ENCODE results near the gene AGPAT3. TPM values are rescaled to one million over a fixed set of nuclear protein-coding genes. Genes with fewer than 3 reads are reported as not detected.

The AGPAT3 gene
- total and polyA plus RNA-seq, 2 experiments from 2014 or later = 41.0 to 51.2 TPM

DNA sequence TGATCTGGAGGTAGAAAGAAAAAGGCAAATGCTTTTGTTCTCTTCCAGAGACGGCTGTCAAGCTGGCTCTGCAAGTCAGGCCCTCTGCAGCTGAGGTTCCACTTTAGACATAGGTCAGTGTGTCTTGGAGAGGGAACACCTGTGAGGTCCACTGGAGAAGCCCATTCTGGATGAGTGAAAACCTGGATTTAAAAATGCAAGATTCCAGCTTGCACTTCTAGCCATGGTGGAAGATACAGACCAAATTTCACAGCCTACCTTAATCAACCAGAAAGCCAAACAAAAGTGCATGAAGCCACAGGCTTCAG, 35.0 kb downstream of the AGPAT3 start:
- no peaks in the 10 kb centered on the region for H3K9me2 ChIP-seq (replicated peaks; ENCODE audit: insufficient read depth)
- H3K4me1 ChIP-seq (ENCODE audit: insufficient read depth) = peaks cover 8% of the 10 kb centered on the region
- no peak overlapping the region for H3K4me2 ChIP-seq
- peaks cover 21% of the 10 kb centered on the region for H4K20me1 ChIP-seq (ENCODE audit: insufficient read depth, poor library complexity, severe bottlenecking)
- no peak overlapping the region for H2AFZ ChIP-seq
- WGBS (ENCODE audit: low lambda C conversion rate, missing lambda C conversion rate) = 81% methylated on average over 1 of the region's 1 CpG
- no peak overlapping the region for H3K4me3 ChIP-seq
- TF ChIP-seq EZH2phosphoT487 (IDR thresholded peaks at IDR 0.05; ENCODE audit: low read depth, severe bottlenecking, unreplicated experiment) (no peak), CTCF (IDR thresholded peaks at IDR 0.05; ENCODE audit: poor library complexity) (no peak), EZH2 (IDR thresholded peaks at IDR 0.05; ENCODE audit: borderline replicate concordance) (no peak)
- no peaks in the 10 kb centered on the region for H3K9me3 ChIP-seq (ENCODE audit: low read depth)
- no peaks in the 10 kb centered on the region for H3K27me3 ChIP-seq
- H3K79me2 ChIP-seq = peaks cover 87% of the 10 kb centered on the region
- DNase-seq (ENCODE audit: low spot score) = no peak
- H3K36me3 ChIP-seq (replicated peaks; ENCODE audit: insufficient read depth, low read depth) = no peaks in the 10 kb centered on the region
- H3K27ac ChIP-seq = no peak overlapping the region

GRCh38 chr21:43900690-43901089, 35.7 kb downstream of the AGPAT3 start:
- DNase-seq (ENCODE audit: low spot score) = no peak
- Histone ChIP-seq H3K4me1 (ENCODE audit: insufficient read depth) (peaks cover 5% of the 10 kb centered on the region), H3K79me2 (peaks cover 86% of the 10 kb centered on the region), H4K20me1 (ENCODE audit: insufficient read depth, poor library complexity, severe bottlenecking) (peaks cover 18% of the 10 kb centered on the region), H3K9me2 (replicated peaks; ENCODE audit: insufficient read depth) (no peaks in the 10 kb centered on the region), H3K36me3 (replicated peaks; ENCODE audit: insufficient read depth, low read depth) (no peaks in the 10 kb centered on the region), H3K27ac (no peak overlapping the region), H2AFZ (no peak overlapping the region), H3K9me3 (ENCODE audit: low read depth) (no peaks in the 10 kb centered on the region), H3K4me2 (no peak overlapping the region), H3K4me3 (no peak overlapping the region), H3K27me3 (no peaks in the 10 kb centered on the region)
- WGBS (ENCODE audit: low lambda C conversion rate, missing lambda C conversion rate) = 95% methylated on average over 6 of the region's 6 CpGs
- TF ChIP-seq CTCF (IDR thresholded peaks at IDR 0.05; ENCODE audit: poor library complexity) (no peak), EZH2 (IDR thresholded peaks at IDR 0.05; ENCODE audit: borderline replicate concordance) (no peak), EZH2phosphoT487 (IDR thresholded peaks at IDR 0.05; ENCODE audit: low read depth, severe bottlenecking, unreplicated experiment) (no peak)

DNA sequence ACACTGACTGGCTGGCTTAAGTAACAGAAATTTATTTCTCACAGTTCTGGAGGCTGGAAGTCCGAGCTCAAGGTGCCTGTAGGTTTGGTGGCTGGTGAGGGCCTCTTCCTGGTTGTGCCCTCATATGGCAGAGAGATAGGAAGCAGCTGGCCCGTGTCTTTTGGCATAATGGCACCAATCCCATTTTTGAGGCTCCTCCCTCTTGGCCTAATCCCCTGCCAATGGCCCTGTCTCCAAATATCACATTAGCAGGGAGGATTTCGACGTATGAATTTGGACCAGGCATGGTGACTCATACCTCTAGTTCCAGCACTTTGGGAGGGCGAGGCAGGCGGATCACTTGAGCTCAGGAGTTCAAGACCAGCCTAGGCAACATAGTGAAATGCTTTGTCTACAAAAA, 37.4 kb downstream of the AGPAT3 start:
- Histone ChIP-seq H4K20me1 (ENCODE audit: insufficient read depth, poor library complexity, severe bottlenecking) (peaks cover 12% of the 10 kb centered on the region), H3K27me3 (no peaks in the 10 kb centered on the region), H3K4me1 (ENCODE audit: insufficient read depth) (no peaks in the 10 kb centered on the region), H3K4me2 (no peak overlapping the region), H3K9me3 (ENCODE audit: low read depth) (no peaks in the 10 kb centered on the region), H3K9me2 (replicated peaks; ENCODE audit: insufficient read depth) (no peaks in the 10 kb centered on the region), H3K27ac (no peak overlapping the region), H3K79me2 (peaks cover 78% of the 10 kb centered on the region), H3K4me3 (no peak overlapping the region), H2AFZ (no peak overlapping the region), H3K36me3 (replicated peaks; ENCODE audit: insufficient read depth, low read depth) (no peaks in the 10 kb centered on the region)
- DNase-seq (ENCODE audit: low spot score) = no peak
- WGBS (ENCODE audit: low lambda C conversion rate, missing lambda C conversion rate) = 94% methylated on average over 6 of the region's 6 CpGs
- TF ChIP-seq EZH2 (IDR thresholded peaks at IDR 0.05; ENCODE audit: borderline replicate concordance) = no peak
- no peak for TF ChIP-seq CTCF (IDR thresholded peaks at IDR 0.05; ENCODE audit: poor library complexity)
- TF ChIP-seq EZH2phosphoT487 (IDR thresholded peaks at IDR 0.05; ENCODE audit: low read depth, severe bottlenecking, unreplicated experiment) = no peak

Data from hepatocyte (in vitro differentiated cells).